PC-9 (cell line): ENCODE results near the gene TMEM214.

ENCODE experiments used
- EZH2 ChIP-seq: fragments of 200-600 bp; sonication (generic); IDR thresholded peaks from 2 replicates; pipeline ENCODE4 v1.8.0; 2017; ENCODE audit warnings: antibody characterized with exemption, low read depth
- TF ChIP-seq, protein P1 (sequence below): fragments of 200-600 bp; sonication (generic); conservative IDR thresholded peaks from 2 replicates; pipeline ENCODE4 v1.6.1; 2017; ENCODE audit warnings: mixed run types, antibody characterized with exemption, mild to moderate bottlenecking, moderate library complexity

DNA sequence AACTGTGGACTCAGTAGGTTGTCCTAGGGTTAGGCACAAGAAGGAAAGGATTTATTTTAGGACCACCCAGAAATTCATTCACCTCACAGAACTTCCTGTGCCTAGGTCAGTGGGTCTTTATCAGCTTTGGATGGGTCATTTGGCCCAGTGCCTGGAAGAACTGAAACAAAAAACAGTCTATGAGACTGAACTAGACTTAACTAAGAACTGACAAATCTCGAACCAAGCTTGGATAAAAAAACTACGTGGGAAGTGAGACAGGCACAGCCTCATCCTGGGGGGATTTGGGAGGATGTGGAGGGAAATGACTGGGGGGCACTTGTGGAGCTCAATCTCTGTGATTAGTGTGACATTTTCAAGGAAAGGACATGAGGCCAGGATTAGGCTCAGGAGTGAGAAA lies 41.0 kb downstream of the TMEM214 start:
- TF ChIP-seq, protein P1, sequence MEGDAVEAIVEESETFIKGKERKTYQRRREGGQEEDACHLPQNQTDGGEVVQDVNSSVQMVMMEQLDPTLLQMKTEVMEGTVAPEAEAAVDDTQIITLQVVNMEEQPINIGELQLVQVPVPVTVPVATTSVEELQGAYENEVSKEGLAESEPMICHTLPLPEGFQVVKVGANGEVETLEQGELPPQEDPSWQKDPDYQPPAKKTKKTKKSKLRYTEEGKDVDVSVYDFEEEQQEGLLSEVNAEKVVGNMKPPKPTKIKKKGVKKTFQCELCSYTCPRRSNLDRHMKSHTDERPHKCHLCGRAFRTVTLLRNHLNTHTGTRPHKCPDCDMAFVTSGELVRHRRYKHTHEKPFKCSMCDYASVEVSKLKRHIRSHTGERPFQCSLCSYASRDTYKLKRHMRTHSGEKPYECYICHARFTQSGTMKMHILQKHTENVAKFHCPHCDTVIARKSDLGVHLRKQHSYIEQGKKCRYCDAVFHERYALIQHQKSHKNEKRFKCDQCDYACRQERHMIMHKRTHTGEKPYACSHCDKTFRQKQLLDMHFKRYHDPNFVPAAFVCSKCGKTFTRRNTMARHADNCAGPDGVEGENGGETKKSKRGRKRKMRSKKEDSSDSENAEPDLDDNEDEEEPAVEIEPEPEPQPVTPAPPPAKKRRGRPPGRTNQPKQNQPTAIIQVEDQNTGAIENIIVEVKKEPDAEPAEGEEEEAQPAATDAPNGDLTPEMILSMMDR: no peak
- TF ChIP-seq EZH2: no peak
